Endothelial cell of umbilical vein (primary cell): Measurements from ENCODE around the gene MT1E. TPM values are rescaled to one million over a fixed set of nuclear protein-coding genes. Genes with fewer than 3 reads are reported as not detected.

Source experiments
- BruUV-seq: library from RNA; stranded (reverse); fragments of 400-500 nt; replicated peaks from 2 replicates; lab custom pipeline; 2021; lab: Mats Ljungman, UMichigan
- CTCF ChIA-PET: fragments of 300-600, 350-600 bp; sonication (Branson Sonifier 250); formaldehyde crosslinking; loops from one replicate; lab custom pipeline; 2021; ENCODE audit warnings: antibody characterized with exemption, inconsistent platforms; lab: Charles Lee
- POLR2A ChIA-PET: fragments of 300-600, 350-600 bp; sonication (Branson Sonifier 250); formaldehyde crosslinking; loops from one replicate; lab custom pipeline; 2021; ENCODE audit warnings: antibody characterized with exemption, inconsistent platforms; lab: Charles Lee
- DNase-seq: peaks from one replicate; pipeline ENCODE4 v3.0.0-alpha.2; 2011; ENCODE audit warnings: low read depth, low spot score
- FAIRE-seq: peaks from 2 replicates; lab custom pipeline; 2011; peaks lifted over from hg19 to GRCh38; lab: Jason Lieb, UNC
- H2AFZ ChIP-seq: 2 replicates; pipeline ENCODE4 v1.6.0; 2012; ENCODE audit warnings: low read depth, low read length, control low read depth, inconsistent platforms
- H3K27ac ChIP-seq: 2 replicates; pipeline ENCODE4 v1.5.1; 2011; ENCODE audit warnings: low read depth, mild to moderate bottlenecking, control low read depth, low read length, moderate library complexity; ENCODE audit not compliant: insufficient read depth
- H3K27me3 ChIP-seq, 2 experiments: 2 replicates each; pipeline versions ENCODE4 v1.6.0 to v1.6.1; 2011; ENCODE audit warnings: low read length in 2 of 2, mixed read lengths in 1 of 2; ENCODE audit not compliant: control insufficient read depth in 2 of 2, insufficient read depth in 2 of 2
- H3K36me3 ChIP-seq, 2 experiments: 2 replicates in 1 of 2; 3 replicates in 1 of 2; pipeline ENCODE4 v1.5.1; 2011; ENCODE audit warnings: low read length in 2 of 2, mild to moderate bottlenecking in 1 of 2, moderate library complexity in 1 of 2; ENCODE audit not compliant: control insufficient read depth in 2 of 2, insufficient read depth in 2 of 2; ENCODE audit errors: extremely low read depth in 1 of 2
- H3K4me1 ChIP-seq: 3 replicates; pipeline ENCODE4 v1.5.1; 2011; ENCODE audit warnings: mild to moderate bottlenecking, low read length; ENCODE audit not compliant: control insufficient read depth, insufficient read depth; ENCODE audit errors: extremely low read depth
- H3K4me2 ChIP-seq: 2 replicates; pipeline ENCODE4 v1.6.1; 2011; ENCODE audit warnings: low read length, control low read depth, mixed read lengths; ENCODE audit not compliant: insufficient read depth
- H3K4me3 ChIP-seq, 3 experiments: fragments of 200-600 bp in 1 of 3; sonication (generic), shearing (Covaris generic) in 1 of 3; replicated peaks in 1 of 3; 2 replicates each; pipeline ENCODE4 v1.5.1; 2011 to 2016; ENCODE audit warnings: control low read depth in 3 of 3, low read length in 3 of 3, mild to moderate bottlenecking in 2 of 3, inconsistent platforms in 1 of 3, low read depth in 1 of 3, moderate library complexity in 1 of 3; ENCODE audit not compliant: insufficient read depth in 1 of 3
- H3K79me2 ChIP-seq: 2 replicates; pipeline ENCODE4 v1.6.0; 2012; ENCODE audit warnings: low read length, inconsistent platforms; ENCODE audit not compliant: control insufficient read depth, insufficient read depth
- H3K9ac ChIP-seq: replicated peaks from 2 replicates; pipeline ENCODE3; 2011; ENCODE audit warnings: low read length, control low read depth; ENCODE audit not compliant: insufficient read depth; ENCODE audit errors: extremely low read depth
- H3K9me1 ChIP-seq: replicated peaks from 3 replicates; pipeline ENCODE4 v1.6.0; 2011; ENCODE audit warnings: mild to moderate bottlenecking, low read length; ENCODE audit not compliant: control insufficient read depth, insufficient read depth; ENCODE audit errors: extremely low read depth
- H3K9me3 ChIP-seq: replicated peaks from 2 replicates; pipeline ENCODE4 v1.5.1; 2012; ENCODE audit warnings: low read length, inconsistent platforms; ENCODE audit not compliant: control insufficient read depth, insufficient read depth
- H4K20me1 ChIP-seq: replicated peaks from 2 replicates; pipeline ENCODE3; 2011; ENCODE audit warnings: mild to moderate bottlenecking, low read length; ENCODE audit not compliant: control insufficient read depth, insufficient read depth; ENCODE audit errors: extremely low read depth
- EZH2 ChIP-seq: IDR thresholded peaks from 2 replicates; pipeline ENCODE4 v1.6.1; 2012; ENCODE audit warnings: borderline replicate concordance, low read depth, mild to moderate bottlenecking, moderate library complexity, low read length, inconsistent platforms; ENCODE audit not compliant: severe bottlenecking
- FOS ChIP-seq: IDR thresholded peaks from 2 replicates; pipeline ENCODE4 v1.6.1; 2011; ENCODE audit warnings: mild to moderate bottlenecking, low read length, moderate library complexity, borderline replicate concordance; ENCODE audit not compliant: insufficient read depth
- GATA2 ChIP-seq: IDR thresholded peaks from 2 replicates; pipeline ENCODE4 v1.7.0; 2011; ENCODE audit warnings: low read depth, mild to moderate bottlenecking, moderate library complexity, mixed read lengths, low read length; ENCODE audit not compliant: insufficient read length, insufficient read depth
- JUN ChIP-seq: IDR thresholded peaks from 2 replicates; pipeline ENCODE4 v1.6.1; 2011; ENCODE audit warnings: borderline replicate concordance, low read depth; ENCODE audit not compliant: insufficient read length, insufficient read depth
- MAX ChIP-seq: IDR thresholded peaks from 2 replicates; pipeline ENCODE4 v1.6.1; 2011; ENCODE audit not compliant: insufficient read depth, insufficient read length
- MYC ChIP-seq: IDR thresholded peaks from one replicate; pipeline ENCODE4 v1.6.1; 2011; ENCODE audit warnings: mild to moderate bottlenecking, low read depth, low read length
- POLR2A ChIP-seq: IDR thresholded peaks from 2 replicates; pipeline ENCODE4 v1.6.1; 2012; ENCODE audit warnings: low read depth, mild to moderate bottlenecking, control low read depth, low read length
- POLR2AphosphoS5 ChIP-seq: IDR thresholded peaks from 2 replicates; pipeline ENCODE4 v1.6.1; 2012; ENCODE audit warnings: low read depth, mild to moderate bottlenecking, control low read depth, low read length, moderate library complexity; ENCODE audit not compliant: insufficient read depth
- dilution Hi-C: fragments of 300-500 bp; cut with MboI; formaldehyde crosslinking; loops from one replicate; pipeline ENCODE4 v1.15.0; 2019; ENCODE audit warnings: low sequenced_read_pairs; ENCODE audit not compliant: extremely low pct_ligation_motif_present
- intact Hi-C: fragments of 100-400 bp; cut with micrococcal nuclease; formaldehyde crosslinking; loops from one replicate; pipeline ENCODE4 v1.10.0; 2022
- polyA plus RNA-seq, 4 experiments: library from polyadenylated mRNA; depleted of rRNA in 3 of 4; stranded (reverse) in 3 of 4; unstranded in 1 of 4; fragments of >200 nt; gene quantifications; 2 replicates each; pipeline versions ENCODE4 v1.2.1 to v1.2.3, GENCODE V29; 2011 to 2012; ENCODE audit warnings: missing spikeins in 1 of 4
- total RNA-seq: library from RNA; stranded (reverse); gene quantifications from 2 replicates; pipeline ENCODE4 v1.2.3, GENCODE V29; 2021
- TF ChIP-seq, protein P1 (sequence below), 2 donors: IDR thresholded peaks; 1 replicate in 1 of 2; 2 replicates in 1 of 2; pipeline ENCODE4 v1.5.1; 2011; ENCODE audit warnings: low read length in 2 of 2, mild to moderate bottlenecking in 2 of 2, moderate library complexity in 2 of 2, control low read depth in 1 of 2, inconsistent platforms in 1 of 2, low read depth in 1 of 2; ENCODE audit not compliant: insufficient read depth in 1 of 2; ENCODE audit errors: extremely low read depth in 1 of 2

MT1E gene
- total and polyA plus RNA-seq, 2 donors (not counting 3 experiments of a cell fraction or from before 2014, with no cell fraction given), result 208 to 346 TPM

GRCh38 chr16:56588781-56589140 is 36.8 kb upstream of the MT1E start:
- intact Hi-C loops, result no loop called here

More at GRCh38 chr16:56588781-56589140, 36.8 kb upstream of the MT1E start:
- Histone ChIP-seq H3K79me2 (no peaks in the 10 kb centered on the region), H2AFZ (peak overlapping the region; percentile 38), H3K4me3 (peak overlapping the region in 2 of 3 experiments; percentile 20 to 32), H3K4me2 (peak overlapping the region; percentile 56), H3K27me3 (peaks cover 20 to 21% of the 10 kb centered on the region in 2 experiments), H3K4me1 (no peaks in the 10 kb centered on the region), H3K9ac (no peak overlapping the region), H3K27ac (no peak overlapping the region), H3K9me1 (no peaks in the 10 kb centered on the region), H3K36me3 (no peaks in the 10 kb centered on the region), H4K20me1 (no peaks in the 10 kb centered on the region), H3K9me3 (no peaks in the 10 kb centered on the region)
- dilution Hi-C loops, result no loop called here
- TF ChIP-seq, protein P1, sequence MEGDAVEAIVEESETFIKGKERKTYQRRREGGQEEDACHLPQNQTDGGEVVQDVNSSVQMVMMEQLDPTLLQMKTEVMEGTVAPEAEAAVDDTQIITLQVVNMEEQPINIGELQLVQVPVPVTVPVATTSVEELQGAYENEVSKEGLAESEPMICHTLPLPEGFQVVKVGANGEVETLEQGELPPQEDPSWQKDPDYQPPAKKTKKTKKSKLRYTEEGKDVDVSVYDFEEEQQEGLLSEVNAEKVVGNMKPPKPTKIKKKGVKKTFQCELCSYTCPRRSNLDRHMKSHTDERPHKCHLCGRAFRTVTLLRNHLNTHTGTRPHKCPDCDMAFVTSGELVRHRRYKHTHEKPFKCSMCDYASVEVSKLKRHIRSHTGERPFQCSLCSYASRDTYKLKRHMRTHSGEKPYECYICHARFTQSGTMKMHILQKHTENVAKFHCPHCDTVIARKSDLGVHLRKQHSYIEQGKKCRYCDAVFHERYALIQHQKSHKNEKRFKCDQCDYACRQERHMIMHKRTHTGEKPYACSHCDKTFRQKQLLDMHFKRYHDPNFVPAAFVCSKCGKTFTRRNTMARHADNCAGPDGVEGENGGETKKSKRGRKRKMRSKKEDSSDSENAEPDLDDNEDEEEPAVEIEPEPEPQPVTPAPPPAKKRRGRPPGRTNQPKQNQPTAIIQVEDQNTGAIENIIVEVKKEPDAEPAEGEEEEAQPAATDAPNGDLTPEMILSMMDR (IDR thresholded peaks at IDR 0.05; ENCODE audit: extremely low read depth in 1 of 2, insufficient read depth in 1 of 2, low read depth in 1 of 2, low read length in 2 of 2), result no peak
- no peak for TF ChIP-seq MYC
- no peak for TF ChIP-seq FOS
- no peak for TF ChIP-seq MAX
- no peak for TF ChIP-seq POLR2AphosphoS5
- no peak for TF ChIP-seq POLR2A
- TF ChIP-seq JUN, result no peak
- TF ChIP-seq EZH2, result no peak
- no peak for TF ChIP-seq GATA2
- ChIA-PET POLR2A (no interaction called here), CTCF (interaction anchor here (1.3 to 4.1 kb wide), 2 partner anchors 12 to 113 kb away, joined by 3 to 26 read pairs; no protein-coding TSS in a partner anchor)
- BruUV-seq, result no TSS peak
- FAIRE-seq (no peak), DNase-seq (no peak)
